ENCODE data around the gene SBF2.

SBF2 gene

GRCh38 chr11:10302359-10302743 is 8.3 kb upstream of the SBF2 start:
- DNase-seq (ENCODE audit: low read depth in 3 of 3): no peak

GRCh38 chr11:10301656-10302358 is 7.8 kb upstream of the SBF2 start:
- DNase-seq (ENCODE audit: low read depth in 3 of 3): no peak

GRCh38 chr11:10298342-10298741 is 4.3 kb upstream of the SBF2 start:
- DNase-seq (ENCODE audit: low read depth in 3 of 3): no peak

GRCh38 chr11:10295064-10295901 is 1.3 kb upstream of the SBF2 start:
- no peak for DNase-seq (ENCODE audit: low read depth in 3 of 3)

- no peak for DNase-seq (ENCODE audit: low read depth in 3 of 3)
These were observed 403 bp upstream of the SBF2 start for GRCh38 chr11:10294290-10294953.

GRCh38 chr11:10291801-10292638 is 2.0 kb downstream of the SBF2 start:
- DNase-seq (ENCODE audit: low read depth in 3 of 3): no peak

GRCh38 chr11:10289765-10290380 is 4.1 kb downstream of the SBF2 start:
- no peak for DNase-seq (ENCODE audit: low read depth in 3 of 3)

- DNase-seq (ENCODE audit: low read depth in 3 of 3): no peak
These were observed 4.9 kb downstream of the SBF2 start for GRCh38 chr11:10288881-10289764.

GRCh38 chr11:10287766-10288715 is 6.0 kb downstream of the SBF2 start:
- no peak for DNase-seq (ENCODE audit: low read depth in 3 of 3)

- no peak for DNase-seq (ENCODE audit: low read depth in 3 of 3)
These were observed 6.9 kb downstream of the SBF2 start for GRCh38 chr11:10287140-10287539.

GRCh38 chr11:10285148-10285802 is 8.7 kb downstream of the SBF2 start:
- DNase-seq (ENCODE audit: low read depth in 3 of 3): no peak

GRCh38 chr11:10283991-10284390 is 10.0 kb downstream of the SBF2 start:
- DNase-seq (ENCODE audit: low read depth in 3 of 3): no peak

GRCh38 chr11:10282117-10282516 is 11.9 kb downstream of the SBF2 start:
- DNase-seq (ENCODE audit: low read depth in 3 of 3): no peak

GRCh38 chr11:10275714-10276113 is 18.3 kb downstream of the SBF2 start:
- no peak for DNase-seq (ENCODE audit: low read depth in 3 of 3)

- no peak for DNase-seq (ENCODE audit: low read depth in 3 of 3)
These were observed 19.3 kb downstream of the SBF2 start for GRCh38 chr11:10274726-10275125.

- DNase-seq (ENCODE audit: low read depth in 3 of 3): no peak
These were observed 20.3 kb downstream of the SBF2 start for GRCh38 chr11:10273738-10274137.

GRCh38 chr11:10272132-10272531 is 21.9 kb downstream of the SBF2 start:
- DNase-seq (ENCODE audit: low read depth in 3 of 3): no peak

GRCh38 chr11:10268746-10269488 is 25.1 kb downstream of the SBF2 start:
- no peak for DNase-seq (ENCODE audit: low read depth in 3 of 3)
